Measurements from ENCODE around the gene TSPAN33. TPM values are rescaled to one million over a fixed set of nuclear protein-coding genes. Genes with fewer than 3 reads are reported as not detected.

Gene TSPAN33
- total RNA-seq, 1 experiment from 2014 or later: 11.1 TPM

- Histone ChIP-seq H3K9me3 (ENCODE audit: low read length) (no peaks in the 10 kb centered on the region), H3K4me2 (ENCODE audit: low read depth, low read length, poor library complexity, severe bottlenecking) (no peak overlapping the region), H3K4me1 (ENCODE audit: low read length) (no peaks in the 10 kb centered on the region), H3K9me2 (replicated peaks; ENCODE audit: insufficient read depth, low read length) (no peaks in the 10 kb centered on the region), H2AFZ (ENCODE audit: low read length) (no peak overlapping the region), H4K20me1 (ENCODE audit: insufficient read depth, low read depth, low read length) (no peaks in the 10 kb centered on the region), H3K36me3 (ENCODE audit: insufficient read depth, low read length) (no peaks in the 10 kb centered on the region), H3K9ac (ENCODE audit: low read length) (no peak overlapping the region), H3K79me2 (ENCODE audit: low read length) (no peaks in the 10 kb centered on the region), H3K27ac (ENCODE audit: low read length) (no peak overlapping the region), H3K27me3 (ENCODE audit: low read length) (peaks cover 3% of the 10 kb centered on the region; the same call in 1 of the 2 replicates), H3K4me3 (ENCODE audit: low read length) (no peak overlapping the region)
- no peak for DNase-seq
These were observed 21.0 kb upstream of the TSPAN33 start for GRCh38 chr7:129123510-129123857.

GRCh38 chr7:129126314-129126713, 18.2 kb upstream of the TSPAN33 start:
- DNase-seq: no peak
- Histone ChIP-seq H3K4me2 (ENCODE audit: low read depth, low read length, poor library complexity, severe bottlenecking) (no peak overlapping the region), H2AFZ (ENCODE audit: low read length) (no peak overlapping the region), H3K79me2 (ENCODE audit: low read length) (no peaks in the 10 kb centered on the region), H3K27me3 (ENCODE audit: low read length) (no peaks in the 10 kb centered on the region), H3K9me2 (replicated peaks; ENCODE audit: insufficient read depth, low read length) (no peaks in the 10 kb centered on the region), H3K9me3 (ENCODE audit: low read length) (no peaks in the 10 kb centered on the region), H3K9ac (ENCODE audit: low read length) (no peak overlapping the region), H3K36me3 (ENCODE audit: insufficient read depth, low read length) (no peaks in the 10 kb centered on the region), H3K4me3 (ENCODE audit: low read length) (no peak overlapping the region), H3K27ac (ENCODE audit: low read length) (no peak overlapping the region), H3K4me1 (ENCODE audit: low read length) (no peaks in the 10 kb centered on the region), H4K20me1 (ENCODE audit: insufficient read depth, low read depth, low read length) (no peaks in the 10 kb centered on the region)

DNA sequence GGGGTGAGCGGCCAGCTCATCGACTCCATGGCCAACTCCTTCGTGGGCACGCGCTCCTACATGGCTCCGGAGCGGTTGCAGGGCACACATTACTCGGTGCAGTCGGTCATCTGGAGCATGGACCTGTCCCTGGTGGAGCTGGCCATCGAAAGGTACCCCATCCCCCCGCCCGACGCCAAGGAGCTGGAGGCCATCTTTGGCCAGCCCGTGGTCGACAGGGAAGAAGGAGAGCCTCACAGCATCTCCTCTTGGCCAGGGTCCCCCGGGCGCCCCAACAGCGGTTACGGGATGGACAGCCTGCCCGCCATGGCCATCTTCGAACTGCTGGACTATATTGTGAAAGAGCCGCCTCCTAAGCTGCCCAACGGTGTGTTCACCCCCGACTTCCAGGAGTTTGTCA, 17.4 kb upstream of the TSPAN33 start:
- Histone ChIP-seq H3K9me2 (replicated peaks; ENCODE audit: insufficient read depth, low read length) (no peaks in the 10 kb centered on the region), H3K4me2 (ENCODE audit: low read depth, low read length, poor library complexity, severe bottlenecking) (no peak overlapping the region), H3K27ac (ENCODE audit: low read length) (no peak overlapping the region), H3K4me1 (ENCODE audit: low read length) (no peaks in the 10 kb centered on the region), H3K4me3 (ENCODE audit: low read length) (no peak overlapping the region), H2AFZ (ENCODE audit: low read length) (no peak overlapping the region), H3K27me3 (ENCODE audit: low read length) (no peaks in the 10 kb centered on the region), H3K79me2 (ENCODE audit: low read length) (no peaks in the 10 kb centered on the region), H3K9me3 (ENCODE audit: low read length) (no peaks in the 10 kb centered on the region), H3K36me3 (ENCODE audit: insufficient read depth, low read length) (no peaks in the 10 kb centered on the region), H4K20me1 (ENCODE audit: insufficient read depth, low read depth, low read length) (no peaks in the 10 kb centered on the region), H3K9ac (ENCODE audit: low read length) (no peak overlapping the region)
- no peak for DNase-seq

DNA sequence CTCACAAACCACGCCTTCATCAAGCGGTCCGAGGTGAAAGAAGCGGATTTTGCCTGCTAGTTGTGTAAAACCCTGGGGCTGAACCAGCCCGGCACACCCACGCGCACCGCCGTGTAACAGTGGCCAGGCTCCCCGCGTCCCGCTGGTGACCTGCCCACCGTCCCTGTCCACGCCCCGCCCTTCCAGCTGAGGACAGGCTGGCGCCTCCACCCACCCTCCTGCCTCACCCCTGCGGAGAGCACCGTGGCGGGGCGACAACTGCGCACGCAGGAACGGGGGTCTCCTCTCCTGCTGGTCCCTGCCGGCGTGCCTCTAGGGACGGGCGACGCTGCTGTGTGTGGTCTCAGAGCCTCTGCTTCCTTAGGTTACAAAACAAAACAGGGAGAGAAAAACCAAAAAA, 16.9 kb upstream of the TSPAN33 start:
- Histone ChIP-seq H3K4me2 (ENCODE audit: low read depth, low read length, poor library complexity, severe bottlenecking) (no peak overlapping the region), H4K20me1 (ENCODE audit: insufficient read depth, low read depth, low read length) (no peaks in the 10 kb centered on the region), H3K9ac (ENCODE audit: low read length) (no peak overlapping the region), H3K9me3 (ENCODE audit: low read length) (no peaks in the 10 kb centered on the region), H3K4me1 (ENCODE audit: low read length) (no peaks in the 10 kb centered on the region), H3K27me3 (ENCODE audit: low read length) (no peaks in the 10 kb centered on the region), H3K4me3 (ENCODE audit: low read length) (no peak overlapping the region), H3K79me2 (ENCODE audit: low read length) (no peaks in the 10 kb centered on the region), H3K36me3 (ENCODE audit: insufficient read depth, low read length) (no peaks in the 10 kb centered on the region), H3K9me2 (replicated peaks; ENCODE audit: insufficient read depth, low read length) (no peaks in the 10 kb centered on the region), H3K27ac (ENCODE audit: low read length) (no peak overlapping the region), H2AFZ (ENCODE audit: low read length) (no peak overlapping the region)
- no peak for DNase-seq

- Histone ChIP-seq H3K4me2 (ENCODE audit: low read depth, low read length, poor library complexity, severe bottlenecking) (no peak overlapping the region), H3K9me3 (ENCODE audit: low read length) (no peaks in the 10 kb centered on the region), H3K9me2 (replicated peaks; ENCODE audit: insufficient read depth, low read length) (no peaks in the 10 kb centered on the region), H3K4me1 (ENCODE audit: low read length) (peaks cover 7% of the 10 kb centered on the region), H3K4me3 (ENCODE audit: low read length) (no peak overlapping the region), H3K79me2 (ENCODE audit: low read length) (no peaks in the 10 kb centered on the region), H3K9ac (ENCODE audit: low read length) (no peak overlapping the region), H3K36me3 (ENCODE audit: insufficient read depth, low read length) (no peaks in the 10 kb centered on the region), H4K20me1 (ENCODE audit: insufficient read depth, low read depth, low read length) (no peaks in the 10 kb centered on the region), H2AFZ (ENCODE audit: low read length) (no peak overlapping the region), H3K27me3 (ENCODE audit: low read length) (no peaks in the 10 kb centered on the region), H3K27ac (ENCODE audit: low read length) (no peak overlapping the region)
- DNase-seq: no peak
These were observed 10.0 kb upstream of the TSPAN33 start for GRCh38 chr7:129134356-129134987.

- Histone ChIP-seq H3K9me3 (ENCODE audit: low read length) (no peaks in the 10 kb centered on the region), H3K9me2 (replicated peaks; ENCODE audit: insufficient read depth, low read length) (no peaks in the 10 kb centered on the region), H3K4me1 (ENCODE audit: low read length) (peaks cover 7% of the 10 kb centered on the region), H3K9ac (ENCODE audit: low read length) (no peak overlapping the region), H3K27ac (ENCODE audit: low read length) (no peak overlapping the region), H3K27me3 (ENCODE audit: low read length) (no peaks in the 10 kb centered on the region), H3K79me2 (ENCODE audit: low read length) (no peaks in the 10 kb centered on the region), H3K4me3 (ENCODE audit: low read length) (no peak overlapping the region), H3K36me3 (ENCODE audit: insufficient read depth, low read length) (no peaks in the 10 kb centered on the region), H4K20me1 (ENCODE audit: insufficient read depth, low read depth, low read length) (no peaks in the 10 kb centered on the region), H3K4me2 (ENCODE audit: low read depth, low read length, poor library complexity, severe bottlenecking) (no peak overlapping the region), H2AFZ (ENCODE audit: low read length) (peak overlapping the region; percentile 36; the same call in 1 of the 2 replicates)
- DNase-seq: no peak
These were observed 7.4 kb upstream of the TSPAN33 start for GRCh38 chr7:129136887-129137642.

- no peaks in the 10 kb centered on the region for H3K79me2 ChIP-seq (ENCODE audit: low read length)
- H3K27ac ChIP-seq (ENCODE audit: low read length): no peak overlapping the region
- H3K4me1 ChIP-seq (ENCODE audit: low read length): peaks cover 29% of the 10 kb centered on the region
- no peaks in the 10 kb centered on the region for H3K9me3 ChIP-seq (ENCODE audit: low read length)
- no peaks in the 10 kb centered on the region for H3K9me2 ChIP-seq (replicated peaks; ENCODE audit: insufficient read depth, low read length)
- H3K9ac ChIP-seq (ENCODE audit: low read length): peak overlapping the region; percentile 33; the same call in 1 of the 2 replicates
- H3K27me3 ChIP-seq (ENCODE audit: low read length): no peaks in the 10 kb centered on the region
- H2AFZ ChIP-seq (ENCODE audit: low read length): peak overlapping the region; percentile 56; the same call in 1 of the 2 replicates
- DNase-seq: no peak
- H4K20me1 ChIP-seq (ENCODE audit: insufficient read depth, low read depth, low read length): 0 out of 2 replicates have a peak, but pooled peaks cover 5% of the 10 kb centered on the region
- H3K36me3 ChIP-seq (ENCODE audit: insufficient read depth, low read length): no peaks in the 10 kb centered on the region
- peak overlapping the region; percentile 67 for H3K4me2 ChIP-seq (ENCODE audit: low read depth, low read length, poor library complexity, severe bottlenecking)
- peak overlapping the region; percentile 67 for H3K4me3 ChIP-seq (ENCODE audit: low read length)
These were observed 798 bp upstream of the TSPAN33 start for GRCh38 chr7:129143724-129144094.

DNA sequence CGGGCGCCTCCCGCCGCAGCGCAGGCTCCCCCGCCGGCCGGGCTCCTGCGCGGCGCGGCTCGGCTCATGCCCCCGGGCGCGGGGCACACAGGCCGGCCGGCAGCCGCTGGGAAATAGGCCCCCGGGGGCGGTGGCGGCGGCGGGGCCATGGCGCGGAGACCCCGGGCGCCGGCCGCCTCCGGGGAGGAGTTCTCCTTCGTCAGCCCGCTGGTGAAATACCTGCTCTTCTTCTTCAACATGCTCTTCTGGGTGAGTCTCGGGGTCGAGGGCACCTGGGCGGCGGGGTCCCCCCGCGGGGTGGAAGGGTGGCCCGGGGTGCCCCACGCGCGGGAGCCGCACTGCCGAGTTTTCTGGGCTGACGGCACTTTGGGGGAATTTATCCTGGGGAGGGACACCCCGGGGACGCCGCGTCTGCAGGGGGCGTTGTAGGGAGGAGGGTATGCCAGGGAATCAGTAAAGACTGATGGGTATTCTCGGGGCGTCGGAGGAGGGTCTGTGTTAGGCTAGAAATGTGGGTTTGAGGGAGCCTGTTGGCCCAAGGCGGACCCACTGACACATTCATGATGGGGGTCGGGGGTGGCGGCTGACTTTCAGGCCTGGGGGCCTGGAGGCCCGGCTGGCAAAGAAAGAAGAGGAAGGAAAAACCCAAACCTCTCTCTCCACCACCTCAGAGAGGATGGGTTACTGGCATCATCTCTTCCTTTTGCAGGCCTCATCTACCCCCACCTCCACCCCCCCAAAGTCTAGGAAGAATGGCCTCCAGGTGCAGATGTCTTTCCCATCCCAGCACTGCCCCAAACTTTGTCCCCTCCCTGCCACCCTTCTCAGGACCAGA, 544 bp downstream of the TSPAN33 start:
- peak overlapping the region; percentile 73 for H3K9ac ChIP-seq (ENCODE audit: low read length)

More for the DNA sequence above, 544 bp downstream of the TSPAN33 start:
- no peaks in the 10 kb centered on the region for H3K27me3 ChIP-seq (ENCODE audit: low read length)
- no peaks in the 10 kb centered on the region for H3K9me2 ChIP-seq (replicated peaks; ENCODE audit: insufficient read depth, low read length)
- H4K20me1 ChIP-seq (ENCODE audit: insufficient read depth, low read depth, low read length): 0 out of 2 replicates have a peak, but pooled peaks cover 5% of the 10 kb centered on the region
- 0 out of 2 replicates have a peak overlapping the region, but pooled peaks have one; percentile 23 for H2AFZ ChIP-seq (ENCODE audit: low read length)
- peak overlapping the region; percentile 93 for H3K4me2 ChIP-seq (ENCODE audit: low read depth, low read length, poor library complexity, severe bottlenecking)
- no peak overlapping the region for H3K27ac ChIP-seq (ENCODE audit: low read length)
- H3K9me3 ChIP-seq (ENCODE audit: low read length): no peaks in the 10 kb centered on the region
- H3K4me1 ChIP-seq (ENCODE audit: low read length): peaks cover 29% of the 10 kb centered on the region
- H3K4me3 ChIP-seq (ENCODE audit: low read length): peak overlapping the region; percentile 75
- H3K79me2 ChIP-seq (ENCODE audit: low read length): no peaks in the 10 kb centered on the region
- DNase-seq: peak; percentile 47
- H3K36me3 ChIP-seq (ENCODE audit: insufficient read depth, low read length): no peaks in the 10 kb centered on the region

Measured in Karpas-422 (cell line).